Measurements from ENCODE around the gene THRB.

GRCh38 chr3:24410860-24411259 is 83.8 kb downstream of the THRB start:
- TF ChIP-seq CTCF (conservative IDR thresholded peaks at IDR 0.05; ENCODE audit: low read length) (no peak), EZH2phosphoT487 (IDR thresholded peaks at IDR 0.05; ENCODE audit: borderline replicate concordance) (no peak)

All from Loucy (cell line).